ENCODE results near the gene LGR5.
"Not testable (repeated sequence)": the region's sequence is repeated elsewhere in the genome, so short reads cannot be mapped to it uniquely, and the experiment has no call there.

The LGR5 gene

DNA sequence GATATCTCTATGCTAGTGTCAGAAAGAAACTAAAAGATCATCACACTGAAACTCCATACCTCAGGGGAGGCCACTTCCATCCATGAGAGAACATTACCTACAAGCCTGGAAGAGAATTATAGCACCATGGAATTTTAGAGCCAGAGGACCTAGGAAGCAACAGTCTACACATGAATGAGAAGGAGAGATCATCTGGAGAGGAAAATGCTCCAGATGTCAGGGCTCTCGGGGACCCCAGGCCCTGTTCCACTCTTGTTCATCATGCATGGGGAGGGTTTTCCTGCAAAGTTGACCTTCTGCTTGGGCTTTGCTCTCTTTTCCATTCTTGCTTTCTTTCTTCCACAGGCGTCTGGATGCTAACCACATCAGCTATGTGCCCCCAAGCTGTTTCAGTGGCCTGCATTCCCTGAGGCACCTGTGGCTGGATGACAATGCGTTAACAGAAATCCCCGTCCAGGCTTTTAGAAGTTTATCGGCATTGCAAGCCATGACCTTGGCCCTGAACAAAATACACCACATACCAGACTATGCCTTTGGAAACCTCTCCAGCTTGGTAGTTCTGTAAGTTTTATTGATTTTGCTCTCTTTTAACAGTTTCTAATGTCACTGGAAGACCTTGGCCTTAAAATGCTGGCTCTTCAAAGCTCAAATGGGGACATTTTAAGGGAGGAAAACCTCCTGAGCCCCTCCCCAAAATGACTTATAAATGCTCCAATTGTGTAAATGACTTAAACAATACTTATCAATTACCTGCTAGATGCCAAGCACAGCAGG lies 113.3 kb downstream of the LGR5 start:
- TF ChIP-seq, protein P1, sequence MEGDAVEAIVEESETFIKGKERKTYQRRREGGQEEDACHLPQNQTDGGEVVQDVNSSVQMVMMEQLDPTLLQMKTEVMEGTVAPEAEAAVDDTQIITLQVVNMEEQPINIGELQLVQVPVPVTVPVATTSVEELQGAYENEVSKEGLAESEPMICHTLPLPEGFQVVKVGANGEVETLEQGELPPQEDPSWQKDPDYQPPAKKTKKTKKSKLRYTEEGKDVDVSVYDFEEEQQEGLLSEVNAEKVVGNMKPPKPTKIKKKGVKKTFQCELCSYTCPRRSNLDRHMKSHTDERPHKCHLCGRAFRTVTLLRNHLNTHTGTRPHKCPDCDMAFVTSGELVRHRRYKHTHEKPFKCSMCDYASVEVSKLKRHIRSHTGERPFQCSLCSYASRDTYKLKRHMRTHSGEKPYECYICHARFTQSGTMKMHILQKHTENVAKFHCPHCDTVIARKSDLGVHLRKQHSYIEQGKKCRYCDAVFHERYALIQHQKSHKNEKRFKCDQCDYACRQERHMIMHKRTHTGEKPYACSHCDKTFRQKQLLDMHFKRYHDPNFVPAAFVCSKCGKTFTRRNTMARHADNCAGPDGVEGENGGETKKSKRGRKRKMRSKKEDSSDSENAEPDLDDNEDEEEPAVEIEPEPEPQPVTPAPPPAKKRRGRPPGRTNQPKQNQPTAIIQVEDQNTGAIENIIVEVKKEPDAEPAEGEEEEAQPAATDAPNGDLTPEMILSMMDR (IDR thresholded peaks at IDR 0.05; ENCODE audit: low read depth, low read length): no peak
- DNase-seq (ENCODE audit: low read depth in 2 of 2): no peak
- no peak overlapping the region for H3K4me3 ChIP-seq (replicated peaks in 1 of 2; ENCODE audit: low read depth in 2 of 2, low read length in 2 of 2)

DNA sequence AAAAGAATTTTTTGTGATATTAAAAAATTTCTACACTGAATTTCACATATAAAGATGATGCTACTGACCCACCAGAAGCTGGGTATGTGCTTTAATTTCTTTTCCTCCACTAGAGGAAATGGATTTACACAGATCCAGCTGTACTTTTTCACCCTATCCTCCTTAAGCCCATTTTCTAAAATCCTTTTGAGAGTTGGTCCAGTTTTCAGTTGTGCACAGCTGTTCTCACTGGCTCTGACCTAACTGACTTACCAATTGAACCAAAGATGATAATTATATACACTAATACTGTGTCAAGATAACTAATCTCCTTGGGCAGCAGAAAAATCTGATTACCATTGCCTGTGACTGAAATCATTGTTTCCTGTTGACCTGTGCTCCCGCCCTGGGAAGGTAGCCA lies 115.6 kb downstream of the LGR5 start:
- no peak for DNase-seq (ENCODE audit: low read depth in 2 of 2)
- TF ChIP-seq, protein P1 (IDR thresholded peaks at IDR 0.05; ENCODE audit: low read depth, low read length): no peak
- H3K4me3 ChIP-seq (replicated peaks in 1 of 2; ENCODE audit: low read depth in 2 of 2, low read length in 2 of 2): no peak overlapping the region

DNA sequence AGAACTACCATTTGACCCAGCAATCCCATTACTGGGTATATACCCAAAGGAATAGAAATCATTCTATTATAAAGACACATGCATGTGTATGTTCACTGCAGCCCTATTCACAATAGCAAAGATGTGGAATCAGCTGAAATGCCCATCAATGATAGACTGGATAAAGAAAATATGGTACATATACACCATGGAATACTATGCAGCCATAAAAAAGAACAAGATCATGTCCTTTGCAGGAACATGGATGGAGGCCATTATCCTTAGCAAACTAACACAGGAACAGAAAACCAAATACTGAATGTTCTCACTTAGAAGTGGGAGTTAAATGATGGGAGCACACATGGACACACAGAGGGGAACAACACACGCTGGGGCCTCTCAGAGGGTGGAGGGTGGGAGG lies 116.2 kb downstream of the LGR5 start:
- H3K4me3 ChIP-seq (replicated peaks in 1 of 2; ENCODE audit: low read depth in 2 of 2, low read length in 2 of 2); DNase-seq (ENCODE audit: low read depth in 2 of 2): not testable (repeated sequence)

DNA sequence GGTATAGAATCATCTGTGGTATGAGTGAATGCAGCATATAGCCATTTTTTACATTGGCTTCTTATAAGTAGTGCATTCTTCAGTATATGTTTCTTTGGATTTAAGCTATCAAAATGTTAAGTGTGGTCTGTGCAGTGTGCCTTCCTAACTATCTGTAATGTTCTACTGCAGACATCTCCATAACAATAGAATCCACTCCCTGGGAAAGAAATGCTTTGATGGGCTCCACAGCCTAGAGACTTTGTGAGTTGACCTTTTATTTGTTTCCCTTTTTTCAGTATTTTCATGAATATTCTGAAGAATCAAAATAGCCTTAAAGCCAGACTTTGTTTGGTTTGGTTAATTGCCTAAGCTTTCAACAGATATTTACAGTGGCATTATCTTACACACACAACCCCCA lies 116.8 kb downstream of the LGR5 start:
- no peak overlapping the region for H3K4me3 ChIP-seq (replicated peaks in 1 of 2; ENCODE audit: low read depth in 2 of 2, low read length in 2 of 2)
- TF ChIP-seq, protein P1 (IDR thresholded peaks at IDR 0.05; ENCODE audit: low read depth, low read length): no peak
- DNase-seq (ENCODE audit: low read depth in 2 of 2): no peak

DNA sequence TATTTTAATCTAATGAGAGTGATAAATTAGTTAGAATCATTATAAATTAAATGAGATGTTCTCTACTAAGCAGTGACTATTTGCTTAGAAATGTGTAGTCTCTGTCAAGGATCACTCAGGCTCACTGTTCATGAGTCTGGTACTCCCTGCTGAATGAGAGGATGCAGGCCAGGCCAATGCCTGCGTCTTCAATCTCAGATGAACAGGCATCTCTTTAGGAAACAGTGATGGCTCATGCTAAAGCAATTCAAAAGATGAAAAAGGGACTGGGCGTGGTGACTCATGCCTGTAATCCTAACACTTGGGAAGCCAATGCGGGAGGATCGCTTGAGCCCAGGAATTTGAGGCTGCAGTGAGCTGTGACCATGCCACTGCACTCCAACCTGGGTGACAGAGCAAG lies 117.3 kb downstream of the LGR5 start:
- peak; percentile 65 to 90 for DNase-seq (ENCODE audit: low read depth in 2 of 2)
- TF ChIP-seq, protein P1 (IDR thresholded peaks at IDR 0.05; ENCODE audit: low read depth, low read length): no peak
- no peak overlapping the region for H3K4me3 ChIP-seq (replicated peaks in 1 of 2; ENCODE audit: low read depth in 2 of 2, low read length in 2 of 2)

DNA sequence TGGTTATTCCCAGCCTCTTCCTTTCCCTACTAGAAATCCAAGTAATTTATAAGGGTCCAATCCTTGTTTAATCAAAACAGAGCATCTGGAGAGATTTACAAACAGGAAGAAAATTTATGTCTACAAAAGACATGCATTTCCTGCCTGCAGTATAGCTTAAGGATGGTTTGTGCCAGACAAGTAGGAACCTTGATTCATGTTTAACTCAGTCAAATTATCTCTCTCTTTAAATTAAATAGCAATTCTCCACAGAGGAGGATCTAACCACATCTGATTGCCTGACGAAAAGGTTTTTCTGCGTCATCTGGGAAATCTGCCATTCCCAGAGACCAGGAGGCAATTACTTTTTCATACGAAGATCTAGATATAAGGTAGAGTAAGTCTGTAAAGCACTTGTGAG lies 118.8 kb downstream of the LGR5 start:
- DNase-seq (ENCODE audit: low read depth in 2 of 2): peak; percentile 4 to 7
- no peak overlapping the region for H3K4me3 ChIP-seq (replicated peaks in 1 of 2; ENCODE audit: low read depth in 2 of 2, low read length in 2 of 2)
- TF ChIP-seq, protein P1 (IDR thresholded peaks at IDR 0.05; ENCODE audit: low read depth, low read length): no peak

DNA sequence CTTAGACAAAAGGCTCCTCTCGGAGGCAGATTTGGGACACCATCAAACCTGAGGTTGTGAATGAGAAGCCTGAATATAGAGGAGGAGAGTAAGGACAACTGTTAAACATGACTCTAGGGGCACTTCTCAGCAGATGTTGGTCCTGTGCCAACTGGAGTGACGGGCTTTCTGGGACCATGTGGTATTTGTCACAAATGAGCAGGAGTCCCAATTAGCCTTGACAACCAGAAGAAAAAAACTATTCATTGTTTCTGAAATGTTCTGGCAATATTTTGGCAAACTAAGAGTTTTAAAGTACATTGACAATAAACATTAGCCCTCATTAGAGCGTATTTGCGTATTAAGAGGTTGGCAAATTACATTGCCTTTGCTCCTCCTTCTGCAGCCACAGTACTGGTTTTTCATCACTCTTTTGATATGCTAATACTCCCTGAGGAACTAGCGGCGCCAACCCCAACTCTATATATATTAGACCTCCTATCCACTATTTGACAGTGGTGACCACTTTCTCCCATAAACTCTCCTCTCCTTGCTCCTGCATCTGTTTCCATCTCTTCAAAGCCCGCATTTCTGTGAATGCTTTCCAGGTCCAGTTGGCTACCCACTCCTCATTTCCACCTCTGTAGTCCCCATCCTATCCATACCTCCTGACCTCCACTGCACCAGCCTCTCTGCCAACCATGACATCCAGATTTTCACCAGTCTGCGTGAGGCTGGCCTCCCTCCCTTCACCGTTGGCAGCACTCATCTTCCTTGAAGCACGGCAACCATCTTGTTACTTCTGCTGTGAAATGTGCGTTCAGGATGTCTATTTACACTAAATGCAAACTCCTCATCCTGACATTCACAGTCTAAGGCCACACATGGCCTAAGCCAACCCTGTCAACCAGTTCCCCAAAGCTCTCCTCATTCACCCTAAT lies 123.3 kb downstream of the LGR5 start:
- TF ChIP-seq, protein P1 (IDR thresholded peaks at IDR 0.05; ENCODE audit: low read depth, low read length): no peak
- no peak overlapping the region for H3K4me3 ChIP-seq (replicated peaks in 1 of 2; ENCODE audit: low read depth in 2 of 2, low read length in 2 of 2)
- no peak for DNase-seq (ENCODE audit: low read depth in 2 of 2)

All from cardiac fibroblast (primary cell).